DMS153 treated with DMSO at 0.1 percent for 48 hours (cell line): Measurements from ENCODE around the gene PFKFB1.
A peak's percentile ranks its signal among the peaks of the same experiment; 100 is the strongest.
"Not testable (repeated sequence)": the region's sequence is repeated elsewhere in the genome, so short reads cannot be mapped to it uniquely, and the experiment has no call there.

Source experiments
- DNase-seq: peaks from one replicate; lab custom pipeline; 2025; ENCODE audit not compliant: unreplicated experiment; lab: John Stamatoyannopoulos, UW

PFKFB1 gene

DNA sequence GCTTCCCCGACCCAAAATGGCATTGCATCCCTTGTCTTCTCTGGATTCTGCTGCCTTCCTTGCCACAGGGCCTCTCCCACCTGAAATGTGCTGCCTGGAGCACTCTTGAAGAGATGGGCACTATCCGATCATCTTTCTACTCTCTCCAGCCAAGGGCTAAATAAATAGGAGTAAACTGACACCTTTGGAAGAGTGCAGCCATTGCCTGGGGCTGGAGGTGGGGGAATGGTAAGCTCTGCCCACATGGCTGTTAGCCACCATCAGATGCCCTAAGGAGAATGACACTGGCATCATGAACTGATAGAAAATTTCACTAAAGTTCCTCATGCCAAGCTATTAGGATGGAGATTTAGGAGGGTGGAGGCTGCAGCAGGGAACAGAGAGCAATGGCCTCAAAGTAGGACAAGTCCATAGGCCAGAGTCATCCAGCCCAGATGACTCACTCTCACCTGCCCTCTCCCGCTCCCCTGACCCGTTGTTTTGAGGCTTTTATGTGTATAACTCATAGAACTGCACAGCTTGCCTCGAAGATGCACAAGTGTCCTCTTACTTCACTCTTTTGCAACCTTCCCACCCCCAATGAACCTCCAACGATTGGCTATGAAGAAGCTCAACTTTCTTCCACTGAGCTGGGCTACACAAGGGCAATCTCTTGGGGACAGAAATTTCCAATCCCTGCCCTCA is 822 bp upstream of the PFKFB1 start:
- no peak for DNase-seq

DNA sequence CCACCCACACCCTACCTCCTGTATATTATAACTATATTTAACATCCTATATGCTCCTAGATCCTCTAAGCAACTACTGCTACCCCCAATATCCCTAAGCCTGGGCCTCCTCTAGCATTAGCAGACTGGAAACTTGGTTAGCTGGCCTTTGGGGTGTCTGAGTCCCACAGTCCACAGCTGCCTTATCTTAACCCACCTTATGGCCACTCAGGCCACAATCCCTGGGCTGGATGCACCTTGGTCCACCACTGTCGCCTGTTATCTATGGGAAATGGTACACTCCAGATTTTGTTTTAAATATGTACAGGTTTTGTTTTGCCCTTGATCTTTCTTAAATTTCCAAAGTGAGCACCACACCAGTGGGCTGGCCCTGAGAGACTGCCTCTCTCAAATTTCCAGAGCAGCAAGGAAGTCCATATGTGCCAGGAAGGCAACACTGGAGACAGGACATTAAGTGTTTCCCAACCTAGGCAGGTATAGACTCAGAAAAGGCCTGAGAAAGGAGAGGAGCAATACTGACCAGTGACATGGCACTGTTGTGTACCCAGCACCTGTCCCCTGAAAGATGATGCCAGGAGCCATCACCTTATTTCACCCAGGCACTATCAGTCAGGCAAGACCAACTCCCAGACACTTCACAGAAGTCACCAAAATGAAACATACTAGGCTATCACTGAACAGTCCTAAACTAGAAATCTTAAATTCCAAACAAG is 921 bp downstream of the PFKFB1 start:
- no peak for DNase-seq

DNA sequence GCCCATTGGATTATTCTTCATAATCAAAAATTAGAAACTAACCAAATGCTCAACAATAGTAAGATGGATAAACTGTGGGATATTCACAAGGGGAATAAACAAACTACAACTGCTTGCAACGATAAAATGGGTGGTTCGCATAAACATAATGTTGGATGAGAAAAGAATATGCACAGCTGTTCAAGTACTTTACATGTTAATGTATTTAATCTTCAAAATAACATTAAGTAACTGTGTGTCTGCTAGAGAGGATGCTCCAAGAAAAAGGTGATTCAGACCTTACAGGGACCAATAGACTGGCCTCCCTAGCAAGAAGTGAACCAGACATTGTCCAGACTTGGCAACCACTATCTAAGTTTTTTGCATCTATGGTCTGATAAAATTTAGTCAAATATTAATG is 2.3 kb downstream of the PFKFB1 start:
- DNase-seq: no peak

DNA sequence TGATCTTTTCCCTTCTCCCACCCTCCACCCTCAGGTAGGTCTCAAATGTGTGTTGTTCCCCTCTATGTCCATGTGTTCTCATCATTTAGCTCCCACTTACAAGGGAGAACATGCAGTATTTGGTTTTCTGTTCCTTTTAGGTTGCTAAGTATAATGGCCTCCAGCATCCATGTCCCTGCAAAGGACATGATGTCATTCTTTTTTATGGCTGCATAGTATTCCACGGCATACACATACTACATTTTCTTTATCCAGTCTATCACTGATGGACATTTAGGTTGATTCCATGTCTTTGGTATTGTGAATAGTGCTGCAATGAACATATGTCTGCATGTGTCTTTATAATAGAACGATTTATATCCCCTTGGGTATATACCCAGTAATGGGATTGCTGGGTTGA is 10.7 kb downstream of the PFKFB1 start:
- DNase-seq: not testable (repeated sequence)

DNA sequence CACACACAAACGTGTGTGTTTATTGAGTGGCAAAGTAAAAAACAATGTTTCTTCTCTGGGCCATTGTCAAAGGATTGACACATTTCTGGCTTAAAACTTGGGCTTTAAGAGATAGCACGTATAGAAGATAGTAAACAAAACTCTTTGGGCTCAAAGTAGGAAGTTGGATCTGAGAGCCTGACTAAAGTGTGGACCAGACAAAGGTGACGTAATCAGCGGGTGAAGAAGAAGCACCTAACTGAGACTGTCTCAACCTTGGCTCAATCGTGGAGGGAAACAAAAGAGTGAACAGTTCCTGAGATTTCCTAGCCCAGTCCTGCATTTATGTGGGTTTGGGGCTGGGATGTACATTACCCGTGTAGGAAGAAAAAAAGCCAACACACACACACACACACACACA is 13.7 kb downstream of the PFKFB1 start:
- DNase-seq: no peak

DNA sequence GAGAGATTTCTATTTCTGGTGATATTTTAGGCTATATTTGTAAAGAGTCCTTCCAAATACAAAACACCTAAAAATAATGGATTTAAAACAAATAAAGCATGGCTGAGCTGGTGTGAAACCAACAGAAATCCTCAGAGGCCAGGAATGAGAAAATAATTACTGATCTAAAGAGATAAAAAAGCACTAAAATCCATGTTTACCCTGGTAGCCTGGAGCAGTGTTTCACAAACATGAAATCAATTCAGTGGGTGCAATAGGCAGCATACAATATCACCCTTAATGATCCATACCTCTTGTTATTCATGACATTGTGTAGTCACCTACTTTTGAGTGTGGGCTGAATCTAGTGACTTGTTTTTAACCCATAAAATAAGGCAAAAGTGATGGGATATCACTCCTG is 14.6 kb downstream of the PFKFB1 start:
- no peak for DNase-seq

DNA sequence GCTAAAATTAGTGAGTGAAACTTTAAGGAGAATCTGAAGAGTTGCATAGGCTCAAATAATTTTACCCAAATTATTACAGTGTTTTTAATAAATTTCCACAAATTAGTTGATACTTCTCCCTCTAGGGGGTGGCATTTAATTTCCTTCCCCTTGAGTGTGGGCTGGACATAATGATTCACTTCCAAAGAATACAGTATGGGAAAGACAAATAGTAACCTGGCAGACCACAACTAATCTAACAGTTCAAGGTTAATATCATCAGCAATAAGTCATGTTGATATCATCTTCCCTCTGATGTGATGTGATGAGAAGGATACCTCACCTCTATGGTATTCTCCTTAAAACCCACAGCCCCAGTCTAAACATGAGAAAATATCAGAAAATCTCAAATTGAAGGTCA is 15.5 kb downstream of the PFKFB1 start:
- no peak for DNase-seq

DNA sequence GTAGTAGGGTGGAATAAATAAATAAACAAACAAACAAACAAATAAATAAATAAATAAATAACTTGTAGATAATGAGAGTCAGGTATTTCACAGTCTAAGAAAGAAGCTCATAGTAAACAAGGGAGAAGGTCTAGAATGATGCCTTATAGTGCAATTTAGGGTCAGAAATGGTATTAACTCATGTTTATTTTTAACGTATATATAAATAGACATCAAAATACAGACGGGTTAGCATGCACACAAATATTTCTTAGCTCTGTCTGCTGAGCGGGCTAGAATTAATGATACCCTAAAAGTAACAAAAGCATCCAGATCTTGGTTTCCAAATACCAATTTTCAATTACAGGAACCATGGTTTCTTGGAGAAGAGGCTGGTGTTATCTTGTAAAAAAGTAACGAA is 16.6 kb downstream of the PFKFB1 start:
- no peak for DNase-seq

DNA sequence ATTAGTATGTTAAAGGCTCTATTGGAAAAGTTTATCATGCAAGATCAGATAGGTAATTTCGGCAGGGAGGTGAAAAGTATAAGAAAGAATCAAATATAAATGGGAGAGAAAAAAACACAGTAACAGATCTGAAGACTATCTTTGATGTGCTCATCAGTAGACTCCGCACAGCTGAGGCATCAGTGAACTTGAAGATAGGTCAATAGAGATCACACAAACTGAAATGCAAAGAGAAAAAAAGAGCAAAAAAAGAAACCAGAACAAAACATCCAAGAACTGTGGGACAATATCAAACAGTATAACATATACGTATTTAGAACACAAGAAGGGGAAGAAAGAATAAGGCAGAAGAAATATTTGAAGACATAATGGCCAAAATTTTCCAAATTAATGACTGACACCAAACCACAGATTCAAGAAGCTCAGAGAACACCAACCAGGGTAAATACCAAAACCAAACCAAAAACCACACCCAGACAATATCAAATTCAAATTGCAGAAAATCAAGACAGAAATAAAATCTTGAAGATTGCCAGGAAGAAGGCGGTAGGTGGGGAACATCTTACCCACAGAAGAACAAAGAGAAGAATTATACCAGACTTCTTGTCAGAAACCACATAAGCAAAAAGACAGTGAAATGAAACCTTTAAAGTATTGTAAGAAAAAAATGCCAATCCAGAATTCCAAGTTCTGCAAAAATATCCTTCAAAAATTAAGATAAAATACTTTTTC is 29.1 kb downstream of the PFKFB1 start:
- DNase-seq: no peak

DNA sequence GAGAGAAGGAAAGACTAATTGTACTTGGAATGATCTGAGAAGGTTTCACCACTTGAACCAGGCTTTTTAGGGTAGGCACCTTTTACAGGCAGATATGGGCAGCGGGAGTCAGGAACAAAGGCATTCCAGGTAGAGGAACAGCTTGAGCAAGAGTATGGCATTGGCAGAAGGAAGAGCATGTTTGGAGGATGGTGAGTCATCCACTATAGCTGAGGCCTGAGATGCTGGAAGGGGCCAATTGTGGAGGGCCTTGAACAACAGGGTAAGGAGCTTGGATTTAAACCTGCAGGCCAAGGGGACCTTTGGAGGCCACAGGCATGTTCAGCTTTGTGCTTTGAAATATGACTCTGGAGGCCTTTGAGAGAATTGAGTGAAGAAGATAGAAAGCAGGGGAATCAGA is 32.2 kb downstream of the PFKFB1 start:
- no peak for DNase-seq

DNA sequence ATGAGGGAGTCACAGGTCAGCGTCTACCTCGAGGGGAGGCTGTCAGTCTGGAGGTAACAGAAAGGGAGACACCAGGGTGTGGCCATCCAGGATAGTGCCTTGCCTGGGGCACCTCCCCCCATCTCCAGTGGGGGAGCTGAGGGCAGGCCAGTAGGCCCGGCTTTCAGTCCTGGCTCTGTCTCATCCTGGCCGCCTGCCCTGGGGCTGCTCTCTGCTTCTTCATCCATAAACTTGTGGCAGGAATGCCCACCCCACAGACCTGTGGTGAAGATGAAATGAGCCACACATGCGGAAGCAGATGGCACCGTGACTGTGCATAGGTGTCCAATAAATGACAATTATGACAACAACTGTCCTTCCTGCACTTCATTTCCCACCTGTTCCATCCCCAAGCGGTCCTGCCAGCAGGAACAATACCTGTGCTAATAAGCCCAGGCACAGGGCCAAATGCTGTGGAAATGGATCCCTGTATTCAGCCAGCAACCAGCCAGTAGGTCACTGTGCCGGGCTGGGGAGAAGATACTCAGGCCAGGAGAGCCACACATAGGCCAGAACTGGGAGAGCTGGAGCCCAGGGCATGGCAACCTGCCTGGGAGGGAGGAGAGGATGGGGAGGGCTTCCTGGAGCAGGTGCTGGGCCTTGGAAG is 43.1 kb downstream of the PFKFB1 start:
- peak; percentile 42 for DNase-seq

DNA sequence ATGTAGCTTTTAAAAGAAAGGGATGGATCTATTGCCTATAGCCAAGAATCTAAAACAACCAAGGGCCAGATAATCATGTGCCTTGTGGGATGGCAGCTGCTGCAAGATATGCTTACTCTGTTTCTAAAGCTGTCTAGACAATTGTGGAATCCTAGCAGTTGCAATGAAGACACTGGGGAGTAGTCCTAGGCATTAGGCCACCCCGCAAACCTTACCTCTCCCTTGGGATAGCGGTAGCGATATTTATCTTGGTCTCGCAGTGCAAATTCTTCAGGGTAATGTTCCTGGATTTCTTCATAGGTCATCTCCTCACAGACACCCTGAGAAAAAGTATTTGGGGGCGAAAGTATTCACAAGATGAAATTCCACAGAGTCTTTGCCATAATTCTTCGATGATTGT is 48.8 kb downstream of the PFKFB1 start:
- DNase-seq: no peak

DNA sequence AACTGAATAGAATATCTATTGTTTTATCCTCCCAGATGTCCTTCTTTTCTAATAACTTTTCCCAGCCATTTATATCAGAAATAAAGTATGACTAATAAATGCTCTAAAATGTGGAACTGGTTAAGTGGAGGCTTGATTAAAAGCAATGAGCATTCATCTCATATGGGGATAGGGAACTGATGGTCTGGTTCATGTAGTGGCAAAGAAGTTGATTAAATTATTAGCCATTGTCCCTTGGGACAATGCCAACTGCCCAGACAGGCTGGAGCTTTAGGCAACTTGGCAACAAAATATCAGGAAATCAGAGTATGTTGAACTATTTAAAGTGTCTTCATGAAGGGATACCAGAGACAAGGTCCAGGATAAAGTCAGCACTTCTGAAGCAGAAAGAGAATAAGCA is 49.2 kb downstream of the PFKFB1 start:
- no peak for DNase-seq

DNA sequence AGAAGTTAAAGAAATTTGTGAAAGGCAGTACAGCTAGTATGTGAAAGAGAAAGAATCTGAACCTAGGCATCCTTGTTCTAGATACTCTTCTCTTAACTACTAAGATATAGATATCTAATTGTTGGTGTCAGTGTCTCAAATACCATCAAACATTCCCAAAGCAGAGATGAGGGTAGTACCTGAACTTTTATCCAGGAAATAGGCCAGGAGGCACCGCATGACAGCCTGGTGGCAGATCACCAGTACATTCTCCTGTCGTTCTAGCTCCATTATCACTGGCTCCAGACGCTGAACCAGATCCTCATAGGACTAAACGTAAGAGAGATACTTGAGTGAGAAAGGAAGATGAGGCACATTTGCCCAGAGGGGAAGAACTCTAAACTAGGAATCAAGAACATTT is 56.6 kb downstream of the PFKFB1 start:
- no peak for DNase-seq

DNA sequence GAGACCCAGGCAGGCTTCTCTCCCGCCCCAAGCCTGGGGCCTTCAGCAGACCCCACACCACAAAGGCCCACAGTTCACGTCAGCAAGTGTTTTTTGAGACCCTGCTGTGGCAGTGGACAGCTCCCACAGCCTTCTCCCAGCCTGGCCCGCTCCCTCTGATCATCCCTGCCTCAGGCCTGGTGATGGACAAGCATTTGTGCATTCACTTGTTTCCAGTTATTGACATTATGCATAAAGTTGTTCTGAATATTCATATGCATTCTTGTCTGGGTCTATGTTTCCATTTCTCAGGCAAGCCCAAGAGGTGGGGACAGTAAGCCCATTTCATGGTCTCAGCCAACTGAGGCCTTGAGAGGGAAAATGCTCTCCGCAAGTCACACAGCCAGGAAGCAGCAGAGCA is 58.7 kb downstream of the PFKFB1 start:
- no peak for DNase-seq

DNA sequence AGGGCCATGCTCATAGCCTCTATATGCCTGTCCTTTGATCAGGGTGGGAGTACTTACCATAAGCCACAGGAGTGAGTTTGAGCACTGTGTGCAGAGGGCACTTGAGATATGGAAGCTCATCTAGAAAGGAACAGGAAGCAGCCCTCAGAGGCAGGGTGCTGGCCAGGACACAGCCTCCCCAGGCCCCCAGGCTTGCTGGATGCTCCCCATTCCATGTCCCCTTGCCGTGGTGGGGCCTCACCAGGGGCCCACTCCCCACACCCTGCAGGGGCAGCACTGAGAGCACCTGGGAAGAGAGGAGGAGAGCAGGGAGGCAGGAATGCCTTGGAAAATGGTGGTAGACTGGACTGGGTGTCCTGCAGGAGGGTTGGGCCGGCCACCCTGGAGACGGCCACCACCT is 59.1 kb downstream of the PFKFB1 start:
- DNase-seq: no peak

DNA sequence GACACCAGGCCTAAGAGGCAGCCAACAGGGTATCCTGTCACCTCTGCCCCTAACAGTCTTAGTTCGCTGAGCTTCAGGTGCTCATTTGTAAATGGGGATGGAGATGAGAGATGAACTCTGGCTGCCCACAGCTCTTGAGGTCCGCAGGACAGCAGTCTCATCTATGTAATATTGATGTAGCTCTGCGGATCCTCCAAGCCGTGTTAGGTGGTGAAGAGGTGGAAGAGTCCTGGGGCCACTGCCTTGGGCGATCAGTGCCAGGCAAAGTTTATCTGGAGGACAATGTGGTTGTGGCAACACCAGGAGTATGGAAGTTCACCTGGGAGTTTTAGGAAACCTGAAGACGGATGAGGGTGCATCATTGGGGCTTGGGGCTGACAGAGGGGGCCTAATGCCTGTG is 59.9 kb downstream of the PFKFB1 start:
- DNase-seq: no peak

DNA sequence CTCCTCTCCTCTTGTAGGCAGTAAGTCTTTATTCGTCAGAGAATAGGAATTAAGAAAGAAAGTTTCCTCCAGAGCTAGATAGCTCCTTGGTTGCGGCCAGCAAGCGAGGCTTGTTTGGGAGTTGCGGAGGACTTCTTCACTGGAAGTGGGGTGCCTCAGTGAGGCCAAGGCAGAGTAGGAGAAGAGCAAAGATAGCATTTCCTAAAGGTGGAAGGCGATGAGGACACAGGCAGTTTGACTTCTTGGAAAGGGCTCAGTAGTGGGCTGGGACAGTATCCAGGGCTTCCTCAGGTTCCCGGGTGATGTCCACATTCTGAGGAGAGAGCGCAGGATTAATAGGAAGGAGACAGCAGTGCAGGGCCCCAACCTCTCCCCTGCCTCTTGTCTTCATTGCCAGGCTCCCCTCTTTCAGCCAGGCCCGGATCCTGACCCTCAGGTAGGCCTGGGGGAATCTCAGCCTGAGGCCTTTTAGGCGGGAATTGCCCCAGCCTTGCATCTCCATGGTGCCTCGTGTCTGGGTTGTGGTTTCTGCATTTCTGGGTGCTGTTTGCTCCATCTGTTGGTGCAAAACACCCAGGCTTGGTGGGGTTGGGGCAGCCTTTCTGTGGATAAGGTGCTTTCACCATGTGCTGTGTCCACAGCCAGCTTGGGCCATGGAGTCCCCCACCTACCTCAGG is 60.7 kb downstream of the PFKFB1 start:
- DNase-seq: no peak

DNA sequence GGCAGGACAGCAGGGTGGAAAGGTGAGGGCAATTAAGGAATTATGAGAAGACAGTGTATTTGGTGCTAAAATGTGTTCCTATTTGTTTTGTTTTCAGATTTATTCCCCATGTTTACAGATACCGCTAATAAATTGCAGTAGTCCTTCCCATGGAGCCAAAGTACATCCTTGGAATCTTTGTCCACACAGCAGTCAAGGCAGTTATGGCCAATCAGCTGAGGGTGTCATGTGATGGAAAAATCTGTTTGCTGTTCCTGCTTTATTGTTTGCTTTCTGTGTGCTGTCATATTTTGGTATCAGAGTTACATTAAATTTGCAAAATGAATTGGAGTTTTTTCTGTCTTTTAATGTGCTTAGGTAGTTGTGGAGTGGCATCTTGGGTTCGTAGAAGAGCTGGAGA is 62.9 kb downstream of the PFKFB1 start:
- no peak for DNase-seq

DNA sequence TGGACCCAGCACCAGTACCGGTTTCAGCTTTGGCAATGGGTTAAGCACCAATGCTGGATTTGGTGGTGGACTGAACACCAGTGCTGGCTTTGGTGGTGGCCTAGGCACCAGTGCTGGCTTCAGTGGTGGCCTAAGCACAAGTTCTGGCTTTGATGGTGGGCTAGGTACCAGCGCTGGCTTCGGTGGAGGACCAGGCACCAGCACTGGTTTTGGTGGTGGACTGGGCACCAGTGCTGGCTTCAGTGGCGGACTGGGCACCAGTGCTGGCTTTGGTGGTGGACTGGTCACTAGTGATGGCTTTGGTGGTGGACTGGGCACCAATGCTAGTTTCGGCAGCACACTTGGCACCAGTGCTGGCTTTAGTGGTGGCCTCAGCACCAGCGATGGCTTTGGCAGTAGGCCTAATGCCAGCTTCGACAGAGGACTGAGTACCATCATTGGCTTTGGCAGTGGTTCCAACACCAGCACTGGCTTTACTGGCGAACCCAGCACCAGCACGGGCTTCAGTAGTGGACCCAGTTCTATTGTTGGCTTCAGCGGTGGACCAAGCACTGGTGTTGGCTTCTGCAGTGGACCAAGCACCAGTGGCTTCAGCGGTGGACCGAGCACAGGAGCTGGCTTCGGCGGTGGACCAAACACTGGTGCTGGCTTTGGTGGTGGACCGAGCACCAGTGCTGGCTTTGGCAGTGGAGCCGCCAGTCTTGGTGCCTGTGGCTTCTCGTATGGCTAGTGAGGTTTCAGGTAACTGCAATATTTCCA is 63.5 kb downstream of the PFKFB1 start:
- DNase-seq: no peak

DNA sequence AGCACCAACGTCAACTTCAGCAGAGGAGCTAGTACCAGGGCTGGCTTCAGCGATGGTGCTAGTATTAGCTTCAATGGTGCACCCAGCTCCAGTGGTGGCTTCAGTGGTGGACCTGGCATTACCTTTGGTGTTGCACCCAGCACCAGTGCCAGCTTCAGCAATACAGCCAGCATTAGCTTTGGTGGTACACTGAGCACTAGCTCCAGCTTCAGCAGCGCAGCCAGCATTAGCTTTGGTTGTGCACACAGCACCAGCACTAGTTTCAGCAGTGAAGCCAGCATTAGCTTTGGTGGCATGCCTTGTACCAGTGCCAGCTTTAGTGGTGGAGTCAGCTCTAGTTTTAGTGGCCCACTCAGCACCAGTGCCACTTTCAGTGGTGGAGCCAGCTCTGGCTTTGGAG is 65.1 kb downstream of the PFKFB1 start:
- no peak for DNase-seq
